Suprapubic skin (tissue), 4 donors: ENCODE data around the gene PRTFDC1. TPM values are rescaled to one million over a fixed set of nuclear protein-coding genes. Genes with fewer than 3 reads are reported as not detected.
"Not testable (repeated sequence)": the region's sequence is repeated elsewhere in the genome, so short reads cannot be mapped to it uniquely, and the experiment has no call there.

Source experiments
- DNase-seq, 2 donors: peaks; one replicate each; pipeline ENCODE4 v3.0.0-alpha.2; 2019; ENCODE audit warnings: low spot score in 2 of 2
- H3K27ac ChIP-seq: fragments of 200-600 bp; sonication (generic); one replicate; pipeline ENCODE4 v1.5.1; 2019
- H3K27me3 ChIP-seq: fragments of 200-600 bp; sonication (generic); one replicate; pipeline ENCODE4 v1.5.1; 2019
- H3K36me3 ChIP-seq: fragments of 200-600 bp; sonication (generic); one replicate; pipeline ENCODE4 v1.5.1; 2019
- H3K4me1 ChIP-seq: fragments of 200-600 bp; sonication (generic); one replicate; pipeline ENCODE4 v1.5.1; 2019
- H3K4me3 ChIP-seq: fragments of 200-600 bp; sonication (generic); one replicate; pipeline ENCODE4 v1.5.1; 2019; ENCODE audit warnings: mild to moderate bottlenecking
- H3K9me3 ChIP-seq: fragments of 200-600 bp; sonication (generic); one replicate; pipeline ENCODE4 v1.5.1; 2019
- EP300 ChIP-seq: sonication (generic); formaldehyde crosslinking; IDR thresholded peaks from one replicate; pipeline ENCODE4 v1.6.1; 2017; ENCODE audit warnings: antibody characterized with exemption
- POLR2A ChIP-seq, 2 donors: fragments of 450-650 bp; IDR thresholded peaks; one replicate each; pipeline ENCODE4 v1.6.1; 2017; ENCODE audit warnings: antibody characterized with exemption in 2 of 2, mild to moderate bottlenecking in 2 of 2, moderate library complexity in 2 of 2
- POLR2AphosphoS5 ChIP-seq, 3 donors: sonication (generic); formaldehyde crosslinking; IDR thresholded peaks; one replicate each; pipeline ENCODE4 v1.6.1; 2017; ENCODE audit warnings: antibody characterized with exemption in 3 of 3
- WGBS: methylation state at CpG from one replicate; pipeline ENCODE4 v1.1.5; 2018; 5-methylcytosine and 5-hydroxymethylcytosine counted together
- total RNA-seq, 4 donors: library from RNA; depleted of rRNA; stranded (reverse); fragments of >200 nt; gene quantifications; one replicate each; pipeline ENCODE4 v1.1.0, GENCODE V29; 2016
- TF ChIP-seq, protein P1 (sequence below), 2 donors: fragments of 200-600 bp in 1 of 2; fragments of 450-650 bp in 1 of 2; sonication (generic) in 1 of 2; IDR thresholded peaks; one replicate each; pipeline ENCODE4 v1.5.1; 2016 to 2019; ENCODE audit warnings: antibody characterized with exemption in 2 of 2, mild to moderate bottlenecking in 1 of 2, moderate library complexity in 1 of 2

Gene PRTFDC1
- total RNA-seq, 4 donors from 2014 or later = 0.40 to 0.76 (median 0.69) TPM

GRCh38 chr10:24925799-24926198 is 26.6 kb downstream of the PRTFDC1 start:
- Histone ChIP-seq H3K27me3 (no peaks in the 10 kb centered on the region), H3K27ac (no peak overlapping the region), H3K9me3 (no peaks in the 10 kb centered on the region), H3K4me3 (no peak overlapping the region), H3K36me3 (no peaks in the 10 kb centered on the region), H3K4me1 (peaks cover 4% of the 10 kb centered on the region)
- DNase-seq = no peak
- WGBS = 78% methylated on average over 4 of the region's 4 CpGs
- TF ChIP-seq POLR2A (IDR thresholded peaks at IDR 0.05) (no peak), EP300 (no peak), POLR2AphosphoS5 (IDR thresholded peaks at IDR 0.05) (no peak)
- TF ChIP-seq, protein P1, sequence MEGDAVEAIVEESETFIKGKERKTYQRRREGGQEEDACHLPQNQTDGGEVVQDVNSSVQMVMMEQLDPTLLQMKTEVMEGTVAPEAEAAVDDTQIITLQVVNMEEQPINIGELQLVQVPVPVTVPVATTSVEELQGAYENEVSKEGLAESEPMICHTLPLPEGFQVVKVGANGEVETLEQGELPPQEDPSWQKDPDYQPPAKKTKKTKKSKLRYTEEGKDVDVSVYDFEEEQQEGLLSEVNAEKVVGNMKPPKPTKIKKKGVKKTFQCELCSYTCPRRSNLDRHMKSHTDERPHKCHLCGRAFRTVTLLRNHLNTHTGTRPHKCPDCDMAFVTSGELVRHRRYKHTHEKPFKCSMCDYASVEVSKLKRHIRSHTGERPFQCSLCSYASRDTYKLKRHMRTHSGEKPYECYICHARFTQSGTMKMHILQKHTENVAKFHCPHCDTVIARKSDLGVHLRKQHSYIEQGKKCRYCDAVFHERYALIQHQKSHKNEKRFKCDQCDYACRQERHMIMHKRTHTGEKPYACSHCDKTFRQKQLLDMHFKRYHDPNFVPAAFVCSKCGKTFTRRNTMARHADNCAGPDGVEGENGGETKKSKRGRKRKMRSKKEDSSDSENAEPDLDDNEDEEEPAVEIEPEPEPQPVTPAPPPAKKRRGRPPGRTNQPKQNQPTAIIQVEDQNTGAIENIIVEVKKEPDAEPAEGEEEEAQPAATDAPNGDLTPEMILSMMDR (IDR thresholded peaks at IDR 0.05) = no peak

GRCh38 chr10:24924483-24924882 is 27.9 kb downstream of the PRTFDC1 start:
- not testable (repeated sequence) for H3K4me1 ChIP-seq, H3K27ac ChIP-seq, H3K9me3 ChIP-seq, H3K36me3 ChIP-seq, H3K27me3 ChIP-seq, H3K4me3 ChIP-seq, DNase-seq

GRCh38 chr10:24922222-24922868 is 30.1 kb downstream of the PRTFDC1 start:
- H3K4me1 ChIP-seq, H3K4me3 ChIP-seq, H3K9me3 ChIP-seq, H3K36me3 ChIP-seq, H3K27me3 ChIP-seq, DNase-seq, H3K27ac ChIP-seq: not testable (repeated sequence)
- 85% methylated on average over 6 of the region's 6 CpGs for WGBS

GRCh38 chr10:24920907-24921881 is 31.2 kb downstream of the PRTFDC1 start:
- Histone ChIP-seq H3K9me3 (no peaks in the 10 kb centered on the region), H3K4me1 (peaks cover 5% of the 10 kb centered on the region), H3K27me3 (no peaks in the 10 kb centered on the region), H3K27ac (peak overlapping the region; percentile 41), H3K4me3 (no peak overlapping the region), H3K36me3 (no peaks in the 10 kb centered on the region)
- TF ChIP-seq POLR2A (IDR thresholded peaks at IDR 0.05) = no peak
- peak in 1 of 3 donors; percentile 13 for TF ChIP-seq POLR2AphosphoS5 (IDR thresholded peaks at IDR 0.05)
- TF ChIP-seq EP300 = no peak
- TF ChIP-seq, protein P1 (IDR thresholded peaks at IDR 0.05) = no peak
- 49% methylated on average over 7 of the region's 7 CpGs for WGBS
- DNase-seq = peak in 1 of 2 donors; percentile 72

GRCh38 chr10:24920192-24920591 is 32.2 kb downstream of the PRTFDC1 start:
- H3K27ac ChIP-seq, H3K4me3 ChIP-seq, DNase-seq, H3K4me1 ChIP-seq, H3K27me3 ChIP-seq, H3K36me3 ChIP-seq, H3K9me3 ChIP-seq: not testable (repeated sequence)
- WGBS = 97% methylated on average over 2 of the region's 2 CpGs

- not testable (repeated sequence) for H3K27ac ChIP-seq, DNase-seq, H3K4me3 ChIP-seq, H3K9me3 ChIP-seq, H3K36me3 ChIP-seq, H3K4me1 ChIP-seq, H3K27me3 ChIP-seq
- WGBS = 92% methylated on average over 1 of the region's 1 CpG
These were observed 32.8 kb downstream of the PRTFDC1 start for GRCh38 chr10:24919629-24920028.

DNA sequence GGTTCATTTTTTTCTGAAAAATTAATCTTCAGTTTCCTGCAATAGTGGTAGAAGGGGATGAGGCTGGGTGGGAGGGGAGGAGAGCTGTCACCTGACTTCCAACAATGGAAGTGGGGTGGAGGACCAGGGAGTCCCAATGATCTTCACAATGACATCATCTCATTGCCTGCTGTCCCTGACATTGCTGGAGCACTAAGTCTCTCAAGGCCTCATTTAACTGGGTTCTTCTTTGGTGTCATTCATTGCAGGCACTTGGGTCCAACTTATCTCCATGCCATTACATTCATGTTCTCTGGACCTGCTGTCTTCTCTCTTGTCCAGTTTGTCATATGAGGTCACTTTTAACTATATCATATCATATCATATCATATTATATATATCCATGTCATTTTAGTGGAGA is 34.4 kb downstream of the PRTFDC1 start:
- no peak for DNase-seq

More for the DNA sequence above, 34.4 kb downstream of the PRTFDC1 start:
- Histone ChIP-seq H3K27ac (no peak overlapping the region), H3K9me3 (no peaks in the 10 kb centered on the region), H3K36me3 (no peaks in the 10 kb centered on the region), H3K27me3 (no peaks in the 10 kb centered on the region), H3K4me1 (peaks cover 5% of the 10 kb centered on the region), H3K4me3 (no peak overlapping the region)
- TF ChIP-seq, protein P1 (IDR thresholded peaks at IDR 0.05) = no peak
- TF ChIP-seq POLR2AphosphoS5 (IDR thresholded peaks at IDR 0.05) = no peak
- no peak for TF ChIP-seq EP300
- no peak for TF ChIP-seq POLR2A (IDR thresholded peaks at IDR 0.05)
